IMR-90 (cell line): ENCODE data around the gene TNFRSF18. TPM values are rescaled to one million over a fixed set of nuclear protein-coding genes. Genes with fewer than 3 reads are reported as not detected.

ENCODE experiments used
- ATAC-seq: fragments of 200-7000 bp; cut with Tn5 transposase; 2 replicates; pipeline ENCODE4 v1.9.1; 2020; ENCODE audit warnings: low read depth, mild to moderate bottlenecking, moderate library complexity
- BruUV-seq: library from RNA; stranded (reverse); fragments of 400-500 nt; replicated peaks from 2 replicates; lab custom pipeline; 2021; lab: Mats Ljungman, UMichigan
- CTCF ChIA-PET: fragments of 300-600 bp; formaldehyde crosslinking; extraction: SDS; loops from one replicate; lab custom pipeline; 2021; ENCODE audit warnings: antibody characterized with exemption; lab: Yijun Ruan, JAX
- POLR2A ChIA-PET: fragments of 300-600 bp; sonication (Branson Sonifier 250); formaldehyde crosslinking; loops from one replicate; lab custom pipeline; 2022; ENCODE audit warnings: antibody characterized with exemption; ENCODE audit not compliant: unreplicated experiment; lab: Charles Lee
- DNase-seq: peaks from one replicate; pipeline ENCODE4 v3.0.0; 2013
- H2AFZ ChIP-seq: replicated peaks from 2 replicates; pipeline ENCODE3; 2013; ENCODE audit warnings: low read length, mild to moderate bottlenecking; ENCODE audit not compliant: poor library complexity
- H2AK5ac ChIP-seq: 2 replicates; pipeline ENCODE4 v1.6.1; 2013; ENCODE audit warnings: low read depth, low read length, inconsistent platforms
- H2AK9ac ChIP-seq: replicated peaks from 2 replicates; pipeline ENCODE3; 2013; ENCODE audit warnings: mild to moderate bottlenecking, low read depth, low read length, moderate library complexity; ENCODE audit not compliant: poor library complexity
- H2BK120ac ChIP-seq: 2 replicates; pipeline ENCODE4 v1.6.1; 2013; ENCODE audit warnings: low read depth, low read length, inconsistent platforms
- H2BK15ac ChIP-seq: 3 replicates; pipeline ENCODE4 v1.6.1; 2013; ENCODE audit warnings: low read depth, low read length, inconsistent platforms
- H2BK20ac ChIP-seq: 2 replicates; pipeline ENCODE4 v1.6.1; 2013; ENCODE audit warnings: low read depth, mild to moderate bottlenecking, inconsistent platforms, low read length, moderate library complexity
- H2BK5ac ChIP-seq: 2 replicates; pipeline ENCODE4 v1.6.1; 2013; ENCODE audit warnings: mild to moderate bottlenecking, low read depth, low read length, inconsistent platforms; ENCODE audit not compliant: poor library complexity, severe bottlenecking
- H3K14ac ChIP-seq: replicated peaks from 2 replicates; pipeline ENCODE4 v1.6.1; 2013; ENCODE audit warnings: low read depth, low read length, inconsistent platforms
- H3K18ac ChIP-seq: 2 replicates; pipeline ENCODE4 v1.6.1; 2013; ENCODE audit warnings: low read depth, low read length, control low read depth
- H3K23ac ChIP-seq: 2 replicates; pipeline ENCODE4 v1.6.1; 2013; ENCODE audit warnings: low read depth, low read length, inconsistent platforms
- H3K27ac ChIP-seq: 2 replicates; pipeline ENCODE4 v1.5.1; 2013; ENCODE audit warnings: mild to moderate bottlenecking, control low read depth, low read length; ENCODE audit not compliant: insufficient read depth
- H3K27me3 ChIP-seq: 2 replicates; pipeline ENCODE4 v1.6.1; 2013; ENCODE audit warnings: low read length; ENCODE audit not compliant: control insufficient read depth, insufficient read depth
- H3K36me3 ChIP-seq: 2 replicates; pipeline ENCODE4 v1.6.1; 2013; ENCODE audit warnings: low read length, mixed read lengths; ENCODE audit not compliant: control insufficient read depth, insufficient read depth
- H3K4ac ChIP-seq: 2 replicates; pipeline ENCODE4 v1.6.1; 2013; ENCODE audit warnings: low read depth, low read length, inconsistent platforms
- H3K4me1 ChIP-seq: 2 replicates; pipeline ENCODE4 v1.6.1; 2013; ENCODE audit warnings: low read length, mixed read lengths; ENCODE audit not compliant: control insufficient read depth, insufficient read depth
- H3K4me2 ChIP-seq: 2 replicates; pipeline ENCODE4 v1.6.1; 2013; ENCODE audit warnings: low read depth, mild to moderate bottlenecking, control low read depth, low read length, moderate library complexity
- H3K4me3 ChIP-seq: 2 replicates; pipeline ENCODE4 v1.5.1; 2013; ENCODE audit warnings: low read depth, mild to moderate bottlenecking, control low read depth, low read length, moderate library complexity; ENCODE audit not compliant: insufficient read depth
- H3K56ac ChIP-seq: 2 replicates; pipeline ENCODE4 v1.6.1; 2013; ENCODE audit warnings: low read length, inconsistent platforms; ENCODE audit not compliant: insufficient read depth; ENCODE audit errors: extremely low read depth
- H3K79me1 ChIP-seq, 2 experiments: 2 replicates each; pipeline ENCODE4 v1.6.1; 2013; ENCODE audit warnings: low read length in 2 of 2, inconsistent platforms in 1 of 2, low read depth in 1 of 2
- H3K9ac ChIP-seq: 2 replicates; pipeline ENCODE4 v1.6.1; 2013; ENCODE audit warnings: low read depth, low read length, control low read depth
- H3K9me1 ChIP-seq: 2 replicates; pipeline ENCODE4 v1.6.1; 2013; ENCODE audit warnings: low read length, inconsistent platforms; ENCODE audit not compliant: insufficient read depth
- H3K9me3 ChIP-seq: 2 replicates; pipeline ENCODE4 v1.6.1; 2013; ENCODE audit warnings: low read length; ENCODE audit not compliant: control insufficient read depth, insufficient read depth
- H4K20me1 ChIP-seq: 2 replicates; pipeline ENCODE4 v1.6.1; 2013; ENCODE audit warnings: low read length, inconsistent platforms; ENCODE audit not compliant: insufficient read depth
- H4K5ac ChIP-seq: 2 replicates; pipeline ENCODE4 v1.6.1; 2013; ENCODE audit warnings: mild to moderate bottlenecking, low read depth, low read length, control low read depth
- H4K8ac ChIP-seq, 2 experiments: 2 replicates each; pipeline ENCODE4 v1.6.1; 2013; ENCODE audit warnings: low read depth in 2 of 2, low read length in 2 of 2, control low read depth in 1 of 2, inconsistent platforms in 1 of 2
- H4K91ac ChIP-seq: 2 replicates; pipeline ENCODE4 v1.6.1; 2013; ENCODE audit warnings: low read depth, low read length, inconsistent platforms; ENCODE audit not compliant: insufficient read depth
- CEBPB ChIP-seq: IDR thresholded peaks from 2 replicates; pipeline ENCODE4 v1.6.1; 2012; ENCODE audit warnings: low read depth, low read length, improper control_type of control experiment
- CTCF ChIP-seq: conservative IDR thresholded peaks from 2 replicates; pipeline ENCODE4 v1.5.1; 2012; ENCODE audit warnings: mild to moderate bottlenecking, low read depth, low read length, improper control_type of control experiment
- MXI1 ChIP-seq: IDR thresholded peaks from 2 replicates; pipeline ENCODE4 v1.6.1; 2012; ENCODE audit warnings: low read depth, mild to moderate bottlenecking, low read length, moderate library complexity, borderline replicate concordance
- NFE2L2 ChIP-seq: fragments of 150-350 bp; IDR thresholded peaks from 2 replicates; pipeline ENCODE4 v1.6.1; 2016; ENCODE audit warnings: low read depth, mild to moderate bottlenecking, low read length
- POLR2A ChIP-seq: IDR thresholded peaks from 2 replicates; pipeline ENCODE4 v1.6.1; 2012; ENCODE audit warnings: mild to moderate bottlenecking, low read depth, low read length
- RAD21 ChIP-seq: IDR thresholded peaks from 2 replicates; pipeline ENCODE4 v1.6.1; 2012; ENCODE audit warnings: low read length, improper control_type of control experiment
- RFX5 ChIP-seq: IDR thresholded peaks from 2 replicates; pipeline ENCODE4 v1.8.0; 2012; ENCODE audit warnings: low read depth, mild to moderate bottlenecking, low read length, moderate library complexity
- USF2 ChIP-seq: fragments of 150-350 bp; IDR thresholded peaks from 2 replicates; pipeline ENCODE4 v1.6.1; 2017; ENCODE audit warnings: mild to moderate bottlenecking, antibody characterized with exemption, low read length, low read depth
- WGBS, 2 experiments: methylation state at CpG; one replicate each; pipeline versions ENCODE4 v1.1.5 to v1.1.7; 2013; ENCODE audit warnings: missing lambda C conversion rate in 2 of 2; ENCODE audit not compliant: insufficient read length in 1 of 2; ENCODE audit errors: extremely low coverage in 2 of 2; 5-methylcytosine and 5-hydroxymethylcytosine counted together
- dilution Hi-C: fragments of 300-500 bp; cut with HindIII; formaldehyde crosslinking; loops from one replicate; pipeline ENCODE4 v1.14.3; 2018; ENCODE audit warnings: low sequenced_read_pairs; ENCODE audit not compliant: unreplicated experiment
- in situ Hi-C: fragments of 300-500 bp; cut with MboI; formaldehyde crosslinking; loops from 3 replicates; pipeline ENCODE4 v1.14.3; 2019; ENCODE audit warnings: low sequenced_read_pairs, inconsistent platforms, mixed read lengths
- intact Hi-C: fragments of 100-400 bp; cut with micrococcal nuclease; formaldehyde crosslinking; loops from 2 replicates; pipeline ENCODE4 v1.10.0; 2022
- polyA plus RNA-seq, 3 experiments: library from polyadenylated mRNA; depleted of rRNA; stranded (reverse); fragments of >200 nt; gene quantifications; 2 replicates each; pipeline ENCODE4 v1.2.3, GENCODE V29; 2012; ENCODE audit warnings: low replicate concordance in 1 of 3
- total RNA-seq: library from RNA; depleted of rRNA; stranded (reverse); fragments of >200 nt; gene quantifications from 2 replicates; pipeline ENCODE4 v1.2.3, GENCODE V29; 2012

Gene TNFRSF18
- total and polyA plus RNA-seq, 2 of the 4 experiments (the other 2 are of a cell fraction), result 0.18 to 1.0 TPM

GRCh38 chr1:1246577-1247340 lies 40.4 kb upstream of the TNFRSF18 start, which contains the start of gene C1QTNF12:
Gene C1QTNF12, minus strand, starts transcription at chr1:1246722. Its CDS starts 32 bp downstream, at chr1:1246690.
- Histone ChIP-seq H2AFZ (no peak within 1 kb of the TSS), H2BK15ac (no peak within 1 kb of the TSS; the same call in 2 of the 3 replicates), H2AK5ac (no peak within 1 kb of the TSS; the same call in 1 of the 2 replicates), H3K4me3 (no peak within 1 kb of the TSS), H3K4me1 (peaks cover 13% of the 10 kb centered on the region), H2AK9ac (no peak within 1 kb of the TSS), H2BK20ac (no peak within 1 kb of the TSS), H4K20me1 (no peaks in the 10 kb centered on the region; the same call in 1 of the 2 replicates), H3K4ac (no peak within 1 kb of the TSS), H3K79me1 (no peaks in the 10 kb centered on the region; a peak in 1 of 4 replicates), H4K91ac (no peak within 1 kb of the TSS), H4K5ac (no peak within 1 kb of the TSS), H4K8ac (no peak within 1 kb of the TSS), H3K18ac (no peak within 1 kb of the TSS), H3K14ac (no peak within 1 kb of the TSS), H3K36me3 (peaks cover 9% of the 10 kb centered on the region; the same call in 1 of the 2 replicates), H3K56ac (no peak within 1 kb of the TSS), H3K27me3 (no peaks in the 10 kb centered on the region), H3K9me3 (no peaks in the 10 kb centered on the region), H3K9ac (no peak within 1 kb of the TSS), H3K9me1 (no peaks in the 10 kb centered on the region), H3K23ac (no peak within 1 kb of the TSS), H3K27ac (no peak within 1 kb of the TSS), H2BK5ac (no peak within 1 kb of the TSS), H3K4me2 (no peak within 1 kb of the TSS), H2BK120ac (no peak within 1 kb of the TSS)
- ChIA-PET CTCF (no interaction called here), POLR2A (no interaction called here)
- BruUV-seq, result no TSS peak
- in situ Hi-C loops (no loop called here), intact Hi-C loops (no loop called here), dilution Hi-C loops (no loop called here)
- TF ChIP-seq RFX5 (no peak), POLR2A (no peak), CTCF (no peak), MXI1 (no peak), NFE2L2 (no peak), RAD21 (no peak), USF2 (no peak), CEBPB (no peak)
- ATAC-seq (no peak; the same call in 1 of the 2 replicates), DNase-seq (no peak)
- 31% methylated on average over 33 of the region's 74 CpGs; no CpG with 5 or more reads in 1 of the 2 experiments for WGBS, 2 experiments
